HT1080 (cell line): ENCODE measurements around the gene KNCN. TPM values are rescaled to one million over a fixed set of nuclear protein-coding genes. Genes with fewer than 3 reads are reported as not detected.

Experiments used
- DNase-seq: peaks from one replicate; pipeline ENCODE4 v3.0.0-alpha.2; 2015; ENCODE audit warnings: low read depth
- total RNA-seq: library from RNA; depleted of rRNA; stranded (reverse); fragments of >200 nt; shearing (Covaris generic); gene quantifications from 2 replicates; pipeline ENCODE4 v1.2.3, GENCODE V29; 2014

The KNCN gene
- total RNA-seq, 1 experiment from 2014 or later = not detected

GRCh38 chr1:46526013-46526690, 25.3 kb downstream of the KNCN start:
- no peak for DNase-seq

DNA sequence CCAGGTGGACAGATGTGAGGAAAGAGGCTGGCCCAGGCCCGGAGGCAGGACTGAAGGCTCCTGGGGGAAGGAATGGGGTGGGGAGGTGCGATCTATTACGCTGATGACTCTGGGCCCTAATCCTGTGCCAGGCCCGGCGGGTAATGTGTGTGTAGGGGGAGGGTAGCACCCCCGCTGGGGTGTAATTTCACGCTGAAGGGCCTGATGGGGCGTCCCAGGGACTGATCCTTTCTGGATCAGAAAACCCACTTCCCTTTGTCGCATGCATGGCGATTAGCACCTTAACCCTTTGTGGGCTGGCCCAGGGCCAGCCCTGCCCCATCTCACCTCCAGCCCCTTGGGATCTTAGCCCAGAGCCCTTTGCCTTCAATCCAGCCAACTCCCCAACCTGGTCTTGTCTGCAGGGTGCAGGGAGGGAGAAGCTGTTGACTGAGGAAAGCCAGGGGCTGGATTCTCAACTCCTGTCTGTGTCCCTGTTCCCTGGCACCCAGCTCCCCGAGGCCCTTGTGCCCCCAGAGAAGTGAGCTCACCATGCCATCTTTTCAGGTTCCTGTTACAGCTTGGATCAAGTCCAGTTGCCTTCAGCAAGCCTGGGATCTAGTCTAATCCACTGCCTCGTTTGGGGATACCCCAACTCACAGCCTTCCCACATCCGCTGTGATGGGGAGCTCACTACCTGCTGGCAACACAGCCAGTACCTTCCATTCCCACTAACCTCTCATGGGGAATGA, 26.0 kb downstream of the KNCN start:
- no peak for DNase-seq

- DNase-seq = no peak
Measured at GRCh38 chr1:46524843-46525242, 26.6 kb downstream of the KNCN start.

DNA sequence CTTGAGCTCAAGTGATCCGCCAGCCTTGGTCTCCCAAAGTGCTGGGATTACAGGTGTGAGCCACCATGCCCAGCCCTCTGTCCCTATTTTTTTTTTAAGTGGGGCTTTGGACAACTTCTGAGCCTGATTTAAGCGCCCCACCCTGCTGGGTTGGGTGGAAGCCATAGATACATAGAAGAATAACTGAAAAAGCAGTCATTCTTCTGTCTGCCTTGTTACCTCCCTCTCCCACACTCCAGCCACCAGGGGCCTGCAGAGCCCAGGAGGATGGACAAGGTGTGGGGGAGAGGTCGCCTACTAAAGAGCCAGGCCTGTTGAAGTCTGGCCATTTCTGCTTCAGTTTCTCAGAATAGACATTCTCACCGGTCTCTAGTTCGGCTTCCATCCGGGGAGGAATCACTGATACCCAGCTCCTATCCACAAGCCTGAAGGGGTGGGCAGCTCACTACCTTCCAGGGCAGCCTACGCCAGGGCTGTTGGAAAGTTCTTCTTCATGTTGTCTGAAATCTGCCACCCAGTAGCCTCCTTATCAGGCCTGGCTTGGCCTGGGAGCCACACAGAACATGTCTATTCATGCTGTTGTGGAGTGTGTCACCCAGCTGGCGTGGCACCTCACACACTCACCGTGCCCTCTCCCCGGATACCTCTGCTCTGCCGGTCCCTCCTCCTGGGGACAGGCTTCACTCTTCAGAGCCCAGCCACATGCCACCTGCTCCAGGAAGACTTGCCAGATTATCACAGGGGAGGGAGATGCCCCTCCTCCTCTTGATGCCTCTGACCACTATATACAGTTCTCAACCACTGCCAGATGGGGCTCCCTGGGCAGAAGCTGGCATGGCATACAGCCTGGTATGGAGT, 27.7 kb downstream of the KNCN start:
- DNase-seq = no peak

DNA sequence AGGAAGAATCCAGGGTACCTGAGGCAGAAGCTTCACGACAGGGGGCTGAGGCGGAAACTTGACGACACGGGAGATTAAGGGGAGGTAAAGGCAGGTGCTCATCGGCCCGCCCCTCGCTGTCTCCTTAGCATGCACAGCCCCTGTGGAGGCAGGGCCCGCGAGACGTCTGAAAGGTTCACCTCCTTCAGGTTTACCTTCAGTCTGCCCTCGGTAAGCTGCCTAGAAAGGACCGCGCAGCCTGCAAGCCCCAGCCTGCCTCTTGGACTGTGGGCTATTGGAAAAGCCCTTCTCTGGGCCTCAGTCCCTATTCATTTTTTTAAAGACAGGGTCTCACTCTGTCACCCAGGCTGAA, 28.5 kb downstream of the KNCN start:
- no peak for DNase-seq

GRCh38 chr1:46522184-46522968, 29.1 kb downstream of the KNCN start:
- peak; percentile 86 for DNase-seq

DNA sequence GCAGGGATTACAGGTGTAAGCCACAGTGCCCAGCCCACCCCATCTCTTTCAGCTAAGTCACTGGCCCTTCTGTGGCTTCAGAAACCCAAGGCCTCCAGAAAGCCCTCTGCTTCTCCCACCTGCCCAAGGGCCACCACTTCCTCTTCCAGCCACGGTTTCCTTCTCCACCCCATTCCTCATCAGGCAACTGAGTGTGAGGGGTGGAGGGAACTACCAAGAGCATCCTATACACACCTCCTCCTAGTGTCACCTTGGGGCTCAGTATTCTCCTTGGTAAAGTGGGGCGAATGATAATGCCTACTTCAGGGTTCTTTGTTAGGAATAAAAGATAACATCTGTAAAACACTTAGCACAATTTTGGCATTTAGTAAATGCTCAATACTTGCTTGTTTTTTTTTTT, 30.0 kb downstream of the KNCN start:
- no peak for DNase-seq

- DNase-seq = peak; percentile 84
Measured at GRCh38 chr1:46520063-46520911, 31.2 kb downstream of the KNCN start.

- DNase-seq = peak; percentile 35
Measured at GRCh38 chr1:46519209-46519608, 32.2 kb downstream of the KNCN start.

GRCh38 chr1:46517932-46518498, 33.4 kb downstream of the KNCN start:
- DNase-seq = no peak

- no peak for DNase-seq
Measured at GRCh38 chr1:46517010-46517600, 34.3 kb downstream of the KNCN start.

DNA sequence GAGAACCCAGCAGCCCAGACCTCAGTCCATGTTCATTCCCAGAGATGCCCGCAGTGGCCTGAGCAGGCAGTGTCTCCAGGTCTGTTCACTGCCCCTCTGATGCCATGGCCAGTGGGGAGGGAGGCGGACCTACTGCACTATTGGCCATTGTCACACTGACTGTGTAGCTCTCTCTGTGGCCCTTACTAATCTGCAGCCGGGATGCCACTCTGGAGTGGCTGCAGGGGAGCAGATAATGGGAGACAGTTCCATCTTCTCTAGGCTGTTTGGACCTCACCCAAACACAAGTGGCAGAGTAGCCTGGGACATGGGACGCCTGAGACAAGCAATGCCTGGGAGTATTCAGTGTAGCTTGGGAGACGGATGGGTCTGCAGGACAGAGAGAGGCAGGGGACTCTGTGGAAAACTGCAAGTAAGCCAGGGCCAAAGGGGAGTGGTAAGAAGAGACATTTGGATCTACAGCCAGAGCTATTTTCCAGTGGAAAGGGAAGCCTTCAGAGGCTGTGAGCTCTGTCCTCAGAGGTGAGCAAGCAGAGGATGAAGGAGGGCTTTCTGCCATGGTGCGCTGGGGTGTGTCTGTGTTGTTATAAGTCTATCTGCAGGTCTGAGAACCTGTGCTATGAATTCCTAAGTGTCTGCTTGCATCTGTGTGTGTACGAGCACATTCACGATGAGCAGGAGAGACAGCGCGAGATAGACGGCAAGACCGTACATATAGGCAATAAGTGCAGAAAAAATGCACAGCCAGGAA, 35.1 kb downstream of the KNCN start:
- no peak for DNase-seq

GRCh38 chr1:46515576-46515975, 35.9 kb downstream of the KNCN start:
- no peak for DNase-seq

- no peak for DNase-seq
Measured at GRCh38 chr1:46513536-46513935, 37.9 kb downstream of the KNCN start.

DNA sequence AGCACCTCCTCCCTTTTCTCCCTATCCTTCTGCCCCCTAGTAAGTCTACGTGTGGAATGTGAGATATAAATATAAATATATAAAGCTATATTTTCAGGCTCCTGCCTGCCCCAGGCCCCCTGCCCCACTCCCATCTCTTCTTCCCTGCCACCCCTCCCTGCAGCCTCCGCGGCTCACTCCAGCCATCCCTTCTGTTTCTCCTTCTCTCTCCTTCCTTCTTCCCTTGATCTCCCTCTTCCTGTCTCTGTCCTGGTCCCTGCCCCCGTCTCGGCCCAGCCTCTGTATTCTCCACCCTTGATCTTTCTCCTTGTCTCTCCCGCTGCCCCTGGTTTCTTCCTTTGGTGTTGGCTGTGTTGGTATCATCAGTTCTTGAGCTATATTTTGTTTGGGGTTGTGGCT, 38.7 kb downstream of the KNCN start:
- DNase-seq = no peak

DNA sequence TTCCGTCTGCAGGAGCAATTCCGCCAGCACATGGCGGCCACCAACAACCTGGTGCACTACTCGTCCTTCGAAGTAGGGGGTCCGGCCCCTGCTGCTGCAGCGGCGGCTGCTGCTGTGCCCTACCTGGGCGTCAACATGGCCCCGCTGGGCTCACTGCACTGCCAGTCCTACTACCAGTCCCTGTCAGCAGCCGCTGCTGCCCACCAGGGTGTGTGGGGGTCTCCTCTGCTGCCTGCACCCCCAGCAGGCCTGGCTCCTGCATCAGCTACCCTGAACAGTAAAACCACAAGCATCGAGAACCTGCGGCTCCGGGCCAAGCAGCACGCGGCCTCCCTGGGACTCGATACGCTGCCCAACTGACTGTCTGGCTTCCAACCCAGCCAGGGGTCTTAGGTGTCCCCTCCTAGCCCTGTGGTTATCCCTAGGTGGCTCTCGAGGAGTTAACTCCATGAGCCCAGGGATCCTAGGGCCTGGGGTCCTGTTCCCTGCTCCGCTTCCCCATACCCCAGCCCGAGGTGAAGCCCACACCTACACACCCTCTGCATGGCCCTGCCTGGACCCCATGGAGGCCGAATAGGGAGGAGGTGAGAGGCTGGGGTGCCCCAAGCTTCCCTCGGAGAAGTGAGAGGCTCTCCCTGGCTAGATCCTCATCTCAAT, 39.2 kb downstream of the KNCN start:
- no peak for DNase-seq

DNA sequence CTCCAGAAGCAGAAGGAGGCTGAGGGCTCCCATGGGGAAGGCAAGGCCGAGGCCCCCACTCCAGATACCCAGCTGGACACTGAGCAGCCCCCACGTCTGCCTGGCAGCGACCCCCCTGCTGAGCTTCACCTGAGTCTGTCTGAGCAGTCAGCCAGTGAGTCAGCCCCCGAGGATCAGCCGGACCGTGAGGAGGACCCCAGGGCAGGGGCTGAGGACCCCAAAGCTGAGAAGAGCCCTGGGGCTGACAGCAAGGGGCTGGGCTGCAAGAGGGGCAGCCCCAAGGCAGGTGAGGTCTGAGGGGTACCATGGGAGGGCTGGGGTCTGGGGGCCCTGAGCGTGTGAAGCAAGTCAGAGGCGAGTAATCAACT, 40.5 kb downstream of the KNCN start:
- no peak for DNase-seq

DNA sequence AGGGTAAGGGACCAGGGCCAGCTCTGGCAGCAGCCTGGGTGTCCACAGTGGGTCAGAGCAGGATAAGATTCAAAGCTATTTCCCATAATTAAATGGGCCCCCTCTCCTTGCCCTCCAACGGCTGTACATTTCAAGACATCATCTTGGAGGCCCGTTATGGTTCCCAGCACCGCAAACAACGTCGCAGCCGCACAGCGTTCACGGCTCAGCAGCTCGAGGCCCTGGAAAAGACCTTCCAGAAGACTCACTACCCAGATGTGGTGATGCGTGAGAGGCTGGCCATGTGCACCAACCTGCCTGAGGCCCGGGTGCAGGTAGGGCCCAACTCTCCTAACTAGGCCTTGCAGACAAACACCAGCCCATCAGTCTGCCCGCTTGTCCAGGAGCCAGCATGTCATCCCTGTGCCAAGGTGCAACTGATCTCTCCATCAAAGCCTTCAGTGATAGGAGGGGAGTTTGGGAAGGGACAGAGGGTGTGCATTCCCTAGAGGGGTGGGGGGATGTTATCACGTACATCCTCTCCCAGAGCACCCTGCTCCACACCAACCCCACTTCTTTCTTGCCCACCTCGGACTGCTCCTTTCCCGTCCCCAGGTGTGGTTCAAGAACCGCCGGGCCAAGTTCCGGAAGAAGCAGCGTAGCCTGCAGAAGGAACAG, 41.0 kb downstream of the KNCN start:
- no peak for DNase-seq
